PC-9 (cell line): Measurements from ENCODE around the gene STX16. TPM values are rescaled to one million over a fixed set of nuclear protein-coding genes. Genes with fewer than 3 reads are reported as not detected.

ENCODE experiments used
- BruUV-seq: library from RNA; stranded (reverse); fragments of 400-500 nt; replicated peaks from 2 replicates; lab custom pipeline; 2021; lab: Mats Ljungman, UMichigan
- CTCF ChIA-PET: fragments of 300-600 bp; sonication (Branson Sonifier 250); formaldehyde crosslinking; loops from one replicate; lab custom pipeline; 2022; ENCODE audit warnings: antibody characterized with exemption; lab: Charles Lee
- POLR2A ChIA-PET: fragments of 300-600 bp; sonication (Branson Sonifier 250); formaldehyde crosslinking; loops from one replicate; lab custom pipeline; 2022; ENCODE audit warnings: antibody characterized with exemption; ENCODE audit not compliant: unreplicated experiment; lab: Charles Lee
- DNase-seq, 2 experiments: peaks; one replicate each; pipeline versions ENCODE4 v3.0.0 to v3.0.0-alpha.2; 2015 to 2022; ENCODE audit warnings: mixed read lengths in 1 of 2
- H2AFZ ChIP-seq: fragments of 200-600 bp; sonication (generic); 2 replicates; pipeline ENCODE4 v1.8.1; 2017; ENCODE audit warnings: antibody characterized with exemption
- H3F3A ChIP-seq: fragments of 200-600 bp; sonication (generic); 2 replicates; pipeline ENCODE4 v1.8.1; 2017; ENCODE audit warnings: antibody characterized with exemption, mild to moderate bottlenecking, low read depth; ENCODE audit not compliant: insufficient read depth
- H3K27ac ChIP-seq: fragments of 200-600 bp; sonication (generic); 2 replicates; pipeline ENCODE4 v1.6.1; 2016; ENCODE audit warnings: mixed run types
- H3K27me3 ChIP-seq: fragments of 200-600 bp; sonication (generic); 2 replicates; pipeline ENCODE4 v1.6.1; 2016; ENCODE audit warnings: low read depth, mixed run types; ENCODE audit not compliant: insufficient read depth
- H3K36me3 ChIP-seq: fragments of 200-600 bp; sonication (generic); 2 replicates; pipeline ENCODE4 v1.6.1; 2016; ENCODE audit warnings: low read depth, mixed run types
- H3K4me1 ChIP-seq: fragments of 200-600 bp; sonication (generic); replicated peaks from 2 replicates; pipeline ENCODE4 v1.6.1; 2016; ENCODE audit warnings: mixed run types; ENCODE audit not compliant: insufficient read depth
- H3K4me2 ChIP-seq: fragments of 200-600 bp; sonication (generic); 2 replicates; pipeline ENCODE4 v1.6.1; 2017; ENCODE audit warnings: mixed run types
- H3K4me3 ChIP-seq: fragments of 200-600 bp; sonication (generic); 2 replicates; pipeline ENCODE4 v1.6.1; 2016; ENCODE audit warnings: mixed run types
- H3K79me2 ChIP-seq: fragments of 200-600 bp; sonication (generic); 2 replicates; pipeline ENCODE4 v1.6.1; 2017; ENCODE audit warnings: low read depth, mixed run types
- H3K9me2 ChIP-seq: fragments of 200-600 bp; sonication (generic); 2 replicates; pipeline ENCODE4 v1.8.1; 2017; ENCODE audit warnings: mild to moderate bottlenecking; ENCODE audit not compliant: insufficient read depth
- H3K9me3 ChIP-seq: fragments of 200-600 bp; sonication (generic); 2 replicates; pipeline ENCODE4 v1.8.1; 2016; ENCODE audit warnings: low read depth; ENCODE audit not compliant: insufficient read depth
- H4K20me1 ChIP-seq: fragments of 200-600 bp; sonication (generic); 2 replicates; pipeline ENCODE4 v1.8.1; 2017; ENCODE audit not compliant: insufficient read depth
- EZH2 ChIP-seq: fragments of 200-600 bp; sonication (generic); IDR thresholded peaks from 2 replicates; pipeline ENCODE4 v1.8.0; 2017; ENCODE audit warnings: antibody characterized with exemption, low read depth
- intact Hi-C: fragments of 100-400 bp; cut with micrococcal nuclease; formaldehyde crosslinking; loops from one replicate; pipeline ENCODE4 v1.10.0; 2022; ENCODE audit not compliant: unreplicated experiment
- total RNA-seq: library from RNA; stranded (reverse); gene quantifications from 2 replicates; pipeline ENCODE4 v1.2.3, GENCODE V29; 2021
- TF ChIP-seq, protein P1 (sequence below): fragments of 200-600 bp; sonication (generic); conservative IDR thresholded peaks from 2 replicates; pipeline ENCODE4 v1.6.1; 2017; ENCODE audit warnings: mixed run types, antibody characterized with exemption, mild to moderate bottlenecking, moderate library complexity

STX16 gene
- total RNA-seq, 1 experiment from 2014 or later: 76.3 TPM

DNA sequence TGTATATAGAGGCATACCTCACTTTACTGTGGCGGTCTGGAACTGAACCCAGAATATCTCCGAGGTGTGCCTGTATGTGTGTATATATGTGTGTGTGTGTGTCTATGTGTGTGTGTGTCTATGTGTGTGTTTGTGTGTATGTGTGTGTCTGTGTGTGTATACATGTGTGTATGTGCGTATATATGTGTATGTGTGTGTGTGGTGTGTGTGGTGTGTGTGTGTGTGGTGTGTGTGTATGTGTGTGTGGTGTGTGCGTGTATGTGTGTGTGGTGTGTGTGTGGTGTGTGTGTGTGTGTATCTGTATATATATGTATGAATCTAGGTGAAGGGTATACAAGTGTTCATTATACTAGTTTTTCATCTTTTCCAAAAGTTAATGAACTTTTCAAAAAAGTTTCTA is 37.3 kb downstream of the STX16 start:
- Histone ChIP-seq H4K20me1 (no peaks in the 10 kb centered on the region), H3K27me3 (no peaks in the 10 kb centered on the region), H3K9me3 (no peaks in the 10 kb centered on the region), H2AFZ (no peak overlapping the region), H3K4me2 (no peak overlapping the region), H3K27ac (no peak overlapping the region), H3K4me1 (peaks cover 2% of the 10 kb centered on the region), H3K79me2 (no peaks in the 10 kb centered on the region), H3F3A (peaks cover 24% of the 10 kb centered on the region), H3K36me3 (no peaks in the 10 kb centered on the region), H3K4me3 (no peak overlapping the region), H3K9me2 (no peaks in the 10 kb centered on the region)
- TF ChIP-seq, protein P1, sequence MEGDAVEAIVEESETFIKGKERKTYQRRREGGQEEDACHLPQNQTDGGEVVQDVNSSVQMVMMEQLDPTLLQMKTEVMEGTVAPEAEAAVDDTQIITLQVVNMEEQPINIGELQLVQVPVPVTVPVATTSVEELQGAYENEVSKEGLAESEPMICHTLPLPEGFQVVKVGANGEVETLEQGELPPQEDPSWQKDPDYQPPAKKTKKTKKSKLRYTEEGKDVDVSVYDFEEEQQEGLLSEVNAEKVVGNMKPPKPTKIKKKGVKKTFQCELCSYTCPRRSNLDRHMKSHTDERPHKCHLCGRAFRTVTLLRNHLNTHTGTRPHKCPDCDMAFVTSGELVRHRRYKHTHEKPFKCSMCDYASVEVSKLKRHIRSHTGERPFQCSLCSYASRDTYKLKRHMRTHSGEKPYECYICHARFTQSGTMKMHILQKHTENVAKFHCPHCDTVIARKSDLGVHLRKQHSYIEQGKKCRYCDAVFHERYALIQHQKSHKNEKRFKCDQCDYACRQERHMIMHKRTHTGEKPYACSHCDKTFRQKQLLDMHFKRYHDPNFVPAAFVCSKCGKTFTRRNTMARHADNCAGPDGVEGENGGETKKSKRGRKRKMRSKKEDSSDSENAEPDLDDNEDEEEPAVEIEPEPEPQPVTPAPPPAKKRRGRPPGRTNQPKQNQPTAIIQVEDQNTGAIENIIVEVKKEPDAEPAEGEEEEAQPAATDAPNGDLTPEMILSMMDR: no peak
- no peak for TF ChIP-seq EZH2
- POLR2A ChIA-PET: no interaction called here
- intact Hi-C loops: no loop called here
- BruUV-seq: no TSS peak
- CTCF ChIA-PET: no interaction called here
- no peak for DNase-seq

DNA sequence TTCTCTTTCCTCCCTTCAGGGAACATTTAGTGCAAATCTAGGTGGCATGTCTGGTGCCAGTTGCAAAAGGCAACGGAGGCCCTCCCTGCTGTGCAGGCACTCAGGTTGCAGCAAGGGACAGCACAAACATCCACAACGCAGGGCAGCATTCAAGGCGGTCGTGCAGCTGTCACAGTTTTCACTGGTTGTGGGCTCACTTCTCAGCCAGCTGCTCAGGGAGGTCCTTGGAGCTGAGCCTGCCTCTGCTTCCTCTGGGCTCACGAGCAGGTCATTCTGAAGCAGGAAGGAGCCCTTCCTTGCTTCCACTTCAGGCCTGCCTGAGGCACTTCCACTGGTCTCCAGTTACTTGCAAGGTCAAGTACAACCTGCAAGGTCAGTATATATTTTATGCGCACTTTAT is 37.8 kb downstream of the STX16 start:
- H3K4me1 ChIP-seq: peaks cover 6% of the 10 kb centered on the region
- no peaks in the 10 kb centered on the region for H3K27me3 ChIP-seq
- H3K9me3 ChIP-seq: no peaks in the 10 kb centered on the region
- POLR2A ChIA-PET: no interaction called here
- no peaks in the 10 kb centered on the region for H3K9me2 ChIP-seq
- no peak for DNase-seq
- H3F3A ChIP-seq: peaks cover 24% of the 10 kb centered on the region
- intact Hi-C loops: no loop called here
- no peak overlapping the region for H2AFZ ChIP-seq
- no peak overlapping the region for H3K4me3 ChIP-seq
- no peak overlapping the region for H3K27ac ChIP-seq
- H3K36me3 ChIP-seq: no peaks in the 10 kb centered on the region
- BruUV-seq: no TSS peak
- TF ChIP-seq EZH2: no peak
- TF ChIP-seq, protein P1: no peak
- H3K4me2 ChIP-seq: no peak overlapping the region
- no peaks in the 10 kb centered on the region for H4K20me1 ChIP-seq
- CTCF ChIA-PET: no interaction called here
- no peaks in the 10 kb centered on the region for H3K79me2 ChIP-seq

DNA sequence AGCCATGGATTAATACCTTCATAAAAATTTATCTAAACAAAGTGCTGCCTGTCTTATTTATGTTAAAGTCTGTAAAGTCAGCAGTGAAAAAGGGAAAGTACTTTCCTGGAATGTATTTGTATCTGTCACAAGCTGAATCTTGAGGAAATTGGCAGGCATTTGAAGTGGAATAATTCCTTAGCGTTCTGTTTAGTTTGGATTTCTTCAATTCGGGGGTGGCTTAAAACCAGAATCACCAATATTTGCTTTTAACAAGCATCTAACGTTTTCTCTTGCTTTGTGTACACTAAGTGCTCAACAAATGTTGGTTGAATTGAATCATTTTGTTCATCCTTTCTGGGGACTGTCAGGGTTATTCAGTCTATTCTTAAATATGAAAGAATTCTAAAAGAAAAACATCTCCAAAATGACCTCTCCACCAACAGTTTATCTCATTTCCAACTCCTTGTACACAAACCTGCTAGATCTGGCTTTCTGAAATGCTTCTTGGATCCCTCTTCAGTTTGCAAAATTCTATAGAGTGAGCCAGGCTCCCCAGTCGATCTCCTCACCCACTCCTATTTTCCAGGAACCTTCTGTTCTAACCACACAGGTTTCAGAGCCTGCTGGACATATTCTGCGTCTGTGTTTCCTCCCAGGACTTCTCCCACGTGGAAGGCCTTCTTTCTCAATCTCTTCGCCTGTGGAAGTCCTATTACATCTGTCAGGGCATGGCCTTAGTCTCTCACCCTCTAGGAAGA is 39.5 kb downstream of the STX16 start:
- CTCF ChIA-PET: interaction anchor here (0.6 kb wide), 1 partner anchor 343 kb away, joined by 8 read pairs; no protein-coding TSS in a partner anchor
- BruUV-seq: no TSS peak
- intact Hi-C loops: no loop called here

More for the DNA sequence above, 39.5 kb downstream of the STX16 start:
- DNase-seq: no peak
- H3K79me2 ChIP-seq: no peaks in the 10 kb centered on the region
- POLR2A ChIA-PET: no interaction called here
- peaks cover 12% of the 10 kb centered on the region for H3K4me1 ChIP-seq
- H3K4me3 ChIP-seq: no peak overlapping the region
- no peak overlapping the region for H2AFZ ChIP-seq
- no peaks in the 10 kb centered on the region for H3K27me3 ChIP-seq
- no peaks in the 10 kb centered on the region for H3K36me3 ChIP-seq
- H4K20me1 ChIP-seq: no peaks in the 10 kb centered on the region
- TF ChIP-seq, protein P1: no peak
- TF ChIP-seq EZH2: no peak
- H3K27ac ChIP-seq: no peak overlapping the region
- no peaks in the 10 kb centered on the region for H3K9me2 ChIP-seq
- H3F3A ChIP-seq: peaks cover 30% of the 10 kb centered on the region
- no peaks in the 10 kb centered on the region for H3K9me3 ChIP-seq
- H3K4me2 ChIP-seq: no peak overlapping the region
